Measurements from ENCODE around the gene GKAP1.

- no peak for TF ChIP-seq CTCF (IDR thresholded peaks at IDR 0.05)
- TF ChIP-seq POLR2A (IDR thresholded peaks at IDR 0.05) = no peak
Measured at GRCh38 chr9:83749706-83750105, 67.9 kb downstream of the GKAP1 start.
